RWPE2 (cell line): ENCODE results near the gene TTC39B.

Experiments used
- ATAC-seq: fragments of 200-7000 bp; cut with Tn5 transposase; 3 replicates; pipeline ENCODE4 v1.9.1; 2021; ENCODE audit warnings: low read depth
- DNase-seq: peaks from one replicate; pipeline ENCODE4 v3.0.0-alpha.2; 2020; ENCODE audit warnings: low spot score
- H3K27ac ChIP-seq: fragments of 450-650 bp; 2 replicates; pipeline ENCODE4 v1.5.1; 2017; ENCODE audit warnings: mild to moderate bottlenecking; ENCODE audit not compliant: poor library complexity, severe bottlenecking
- H3K27me3 ChIP-seq: fragments of 250-450 bp; sonication (Bioruptor Pico); 2 replicates; pipeline ENCODE4 v1.5.1; 2021; ENCODE audit warnings: mild to moderate bottlenecking, moderate library complexity; ENCODE audit not compliant: insufficient read depth, poor library complexity, severe bottlenecking
- H3K36me3 ChIP-seq: fragments of 250-450 bp; sonication (Bioruptor Pico); 2 replicates; pipeline ENCODE4 v1.5.1; 2020; ENCODE audit warnings: low read depth, mild to moderate bottlenecking, moderate library complexity
- H3K4me1 ChIP-seq: fragments of 250-450 bp; sonication (Bioruptor Pico); 2 replicates; pipeline ENCODE4 v1.5.1; 2021; ENCODE audit warnings: mild to moderate bottlenecking, moderate library complexity; ENCODE audit not compliant: insufficient read depth, poor library complexity, severe bottlenecking
- H3K4me3 ChIP-seq: fragments of 250-450 bp; sonication (Bioruptor Pico); 2 replicates; pipeline ENCODE4 v1.5.1; 2021; ENCODE audit warnings: mild to moderate bottlenecking, moderate library complexity; ENCODE audit not compliant: severe bottlenecking
- H3K9me3 ChIP-seq: fragments of 250-450 bp; sonication (Bioruptor Pico); 2 replicates; pipeline ENCODE4 v1.5.1; 2021; ENCODE audit warnings: mild to moderate bottlenecking, moderate library complexity; ENCODE audit not compliant: severe bottlenecking
- TF ChIP-seq, protein P1 (sequence below): fragments of 450-650 bp; IDR thresholded peaks from one replicate; pipeline ENCODE4 v1.5.1; 2017; ENCODE audit warnings: mild to moderate bottlenecking, moderate library complexity; ENCODE audit not compliant: poor library complexity, severe bottlenecking

TTC39B gene

DNA sequence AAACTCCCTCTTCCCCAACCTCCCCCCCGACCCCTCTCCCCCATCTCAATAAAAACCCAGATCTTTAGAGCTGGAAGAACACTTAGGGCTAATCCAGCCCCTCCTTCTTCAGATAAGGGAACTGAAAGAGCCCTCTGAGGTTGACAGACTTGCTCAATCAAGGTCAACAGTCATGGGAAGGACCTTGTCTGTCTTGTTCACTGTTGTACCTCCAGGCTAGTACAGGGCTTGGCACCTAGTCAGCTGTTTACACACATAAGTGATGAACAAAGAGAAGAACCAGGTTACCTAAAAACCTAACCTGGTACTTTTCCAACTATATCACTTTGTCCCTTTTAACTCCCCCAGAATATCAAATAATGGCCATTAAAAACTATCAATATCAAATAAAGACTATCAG, 2.4 kb downstream of the TTC39B start:
- H3K4me1 ChIP-seq: peaks cover 24% of the 10 kb centered on the region
- TF ChIP-seq, protein P1, sequence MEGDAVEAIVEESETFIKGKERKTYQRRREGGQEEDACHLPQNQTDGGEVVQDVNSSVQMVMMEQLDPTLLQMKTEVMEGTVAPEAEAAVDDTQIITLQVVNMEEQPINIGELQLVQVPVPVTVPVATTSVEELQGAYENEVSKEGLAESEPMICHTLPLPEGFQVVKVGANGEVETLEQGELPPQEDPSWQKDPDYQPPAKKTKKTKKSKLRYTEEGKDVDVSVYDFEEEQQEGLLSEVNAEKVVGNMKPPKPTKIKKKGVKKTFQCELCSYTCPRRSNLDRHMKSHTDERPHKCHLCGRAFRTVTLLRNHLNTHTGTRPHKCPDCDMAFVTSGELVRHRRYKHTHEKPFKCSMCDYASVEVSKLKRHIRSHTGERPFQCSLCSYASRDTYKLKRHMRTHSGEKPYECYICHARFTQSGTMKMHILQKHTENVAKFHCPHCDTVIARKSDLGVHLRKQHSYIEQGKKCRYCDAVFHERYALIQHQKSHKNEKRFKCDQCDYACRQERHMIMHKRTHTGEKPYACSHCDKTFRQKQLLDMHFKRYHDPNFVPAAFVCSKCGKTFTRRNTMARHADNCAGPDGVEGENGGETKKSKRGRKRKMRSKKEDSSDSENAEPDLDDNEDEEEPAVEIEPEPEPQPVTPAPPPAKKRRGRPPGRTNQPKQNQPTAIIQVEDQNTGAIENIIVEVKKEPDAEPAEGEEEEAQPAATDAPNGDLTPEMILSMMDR: no peak
- H3K9me3 ChIP-seq: no peaks in the 10 kb centered on the region
- no peaks in the 10 kb centered on the region for H3K36me3 ChIP-seq
- no peaks in the 10 kb centered on the region for H3K27me3 ChIP-seq
- DNase-seq (no peak), ATAC-seq (no peak)
- H3K27ac ChIP-seq: no peak overlapping the region
- no peak overlapping the region for H3K4me3 ChIP-seq

- no peak for DNase-seq
- peaks cover 6% of the 10 kb centered on the region for H3K4me1 ChIP-seq
- H3K4me3 ChIP-seq: no peak overlapping the region
- no peak overlapping the region for H3K27ac ChIP-seq
- H3K9me3 ChIP-seq: no peaks in the 10 kb centered on the region
- H3K27me3 ChIP-seq: no peaks in the 10 kb centered on the region
- TF ChIP-seq, protein P1: no peak
- no peak for ATAC-seq
- peaks cover 3% of the 10 kb centered on the region; the same call in 1 of the 2 replicates for H3K36me3 ChIP-seq
These were observed 6.8 kb downstream of the TTC39B start for GRCh38 chr9:15300218-15300617.

DNA sequence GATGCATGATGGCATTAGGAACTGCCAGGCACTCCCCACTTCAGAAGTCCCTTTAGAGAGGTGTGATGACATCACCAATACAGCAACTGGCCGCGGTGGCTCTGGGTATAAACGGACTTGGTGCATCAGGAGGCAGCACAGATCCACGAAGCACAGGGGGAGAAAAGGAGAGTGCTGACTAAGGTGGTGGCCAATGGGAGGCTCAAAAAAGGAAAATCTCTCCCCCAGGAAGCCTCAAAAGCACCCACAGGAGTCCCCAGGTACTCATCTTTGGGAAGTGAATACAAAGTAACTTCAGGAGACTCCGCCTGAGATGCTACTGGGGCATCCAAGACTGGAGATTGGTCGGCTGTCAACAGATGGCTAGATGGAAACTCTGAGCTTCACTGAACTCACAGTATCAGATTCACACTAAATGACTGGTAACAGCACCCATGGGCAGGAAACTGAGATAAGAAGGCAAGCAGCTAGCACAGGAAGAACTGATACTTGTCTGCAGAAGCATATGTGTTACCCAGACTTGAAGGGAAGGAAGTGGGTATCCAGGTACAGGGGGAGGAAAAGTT, 7.6 kb downstream of the TTC39B start:
- no peak for ATAC-seq
- H3K9me3 ChIP-seq: no peaks in the 10 kb centered on the region
- H3K36me3 ChIP-seq: peaks cover 3% of the 10 kb centered on the region; the same call in 1 of the 2 replicates

GRCh38 chr9:15298362-15298761, 8.7 kb downstream of the TTC39B start:
- ATAC-seq: no peak
- Histone ChIP-seq H3K27me3 (no peaks in the 10 kb centered on the region), H3K36me3 (peaks cover 3% of the 10 kb centered on the region; the same call in 1 of the 2 replicates), H3K9me3 (no peaks in the 10 kb centered on the region), H3K27ac (no peak overlapping the region), H3K4me3 (no peak overlapping the region), H3K4me1 (peaks cover 6% of the 10 kb centered on the region)
- TF ChIP-seq, protein P1: no peak
- DNase-seq: no peak

More for the DNA sequence above, 7.6 kb downstream of the TTC39B start:
- DNase-seq: no peak
- H3K27ac ChIP-seq: no peak overlapping the region
- TF ChIP-seq, protein P1: no peak
- no peaks in the 10 kb centered on the region for H3K27me3 ChIP-seq
- peaks cover 6% of the 10 kb centered on the region for H3K4me1 ChIP-seq
- H3K4me3 ChIP-seq: no peak overlapping the region

DNA sequence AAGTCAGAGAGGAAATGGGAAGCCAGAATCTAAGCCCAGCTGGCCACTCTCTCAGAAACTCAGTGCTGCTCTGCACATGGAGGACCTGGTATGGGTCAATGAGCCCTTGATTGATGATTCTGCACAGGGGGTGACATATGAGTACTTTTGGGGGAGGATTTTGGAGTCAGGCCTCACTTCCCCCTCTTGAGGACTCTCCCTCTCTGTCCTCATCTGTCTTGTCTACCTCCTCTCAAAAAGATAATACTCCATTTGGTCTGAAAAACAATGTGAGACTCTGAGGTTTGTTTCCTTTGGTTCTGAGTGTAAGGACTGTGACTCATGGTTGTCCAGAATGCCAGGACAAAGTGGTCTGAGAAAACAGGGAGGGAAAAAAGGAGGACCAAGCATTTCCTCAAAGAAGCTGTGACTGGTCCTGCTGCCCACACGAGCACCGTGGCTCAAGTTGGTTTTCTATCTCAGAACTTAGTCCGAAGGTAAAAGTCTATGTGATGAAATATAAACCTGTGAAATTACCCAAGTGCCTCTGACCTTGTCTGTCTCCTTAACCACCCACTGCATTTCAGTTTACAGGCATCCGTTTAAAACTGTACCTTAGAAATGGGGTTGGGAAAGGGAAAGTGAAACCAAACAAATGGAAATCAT, 11.1 kb downstream of the TTC39B start:
- TF ChIP-seq, protein P1: no peak
- Histone ChIP-seq H3K27me3 (no peaks in the 10 kb centered on the region), H3K4me3 (peak overlapping the region; percentile 32), H3K9me3 (no peaks in the 10 kb centered on the region), H3K27ac (peak overlapping the region; percentile 60), H3K36me3 (peaks cover 3% of the 10 kb centered on the region; the same call in 1 of the 2 replicates), H3K4me1 (peaks cover 6% of the 10 kb centered on the region)
- peak; percentile 62 for ATAC-seq
- DNase-seq: no peak
